Gastroesophageal sphincter (tissue), 4 donors: ENCODE data around the gene ATF3. TPM values are rescaled to one million over a fixed set of nuclear protein-coding genes. Genes with fewer than 3 reads are reported as not detected.

Source experiments
- ATAC-seq: fragments of 150-250 bp; one replicate; pipeline ENCODE4 v1.9.1; 2016; ENCODE audit warnings: mild to moderate bottlenecking, moderate library complexity
- H3K27ac ChIP-seq, 4 donors: fragments of 200-600 bp; sonication (generic) in 3 of 4; 1 replicate in 3 of 4; 2 replicates in 1 of 4; pipeline ENCODE4 v1.5.1; 2016 to 2019
- H3K27me3 ChIP-seq: fragments of 200-600 bp; sonication (generic); one replicate; pipeline ENCODE4 v1.5.1; 2019
- H3K36me3 ChIP-seq, 2 donors: fragments of 200-600 bp; sonication (generic); one replicate each; pipeline ENCODE4 v1.5.1; 2019; ENCODE audit warnings: control low read depth in 1 of 2
- H3K4me1 ChIP-seq, 3 donors: fragments of 200-600 bp; sonication (generic); 1 replicate in 2 of 3; 2 replicates in 1 of 3; pipeline ENCODE4 v1.5.1; 2016 to 2019; ENCODE audit warnings: control low read depth in 2 of 3
- H3K4me3 ChIP-seq, 2 donors: fragments of 200-600 bp; sonication (generic); one replicate each; pipeline ENCODE4 v1.5.1; 2019; ENCODE audit warnings: mild to moderate bottlenecking in 1 of 2, moderate library complexity in 1 of 2
- H3K9me3 ChIP-seq, 3 donors: fragments of 200-600 bp; sonication (generic); one replicate each; pipeline ENCODE4 v1.5.1; 2017 to 2019; ENCODE audit warnings: control low read depth in 2 of 3
- EP300 ChIP-seq: sonication (generic); formaldehyde crosslinking; IDR thresholded peaks from one replicate; pipeline ENCODE4 v1.6.1; 2017; ENCODE audit warnings: antibody characterized with exemption, mild to moderate bottlenecking
- POLR2A ChIP-seq, 2 donors: fragments of 450-650 bp; IDR thresholded peaks; one replicate each; pipeline ENCODE4 v1.6.1; 2017; ENCODE audit warnings: antibody characterized with exemption in 2 of 2, mild to moderate bottlenecking in 2 of 2, moderate library complexity in 1 of 2
- POLR2AphosphoS5 ChIP-seq: sonication (generic); formaldehyde crosslinking; IDR thresholded peaks from one replicate; pipeline ENCODE4 v1.6.1; 2017; ENCODE audit warnings: antibody characterized with exemption
- WGBS, 2 donors: methylation state at CpG; one replicate each; pipeline ENCODE4 v1.1.5; 2018; ENCODE audit warnings: low coverage in 1 of 2; 5-methylcytosine and 5-hydroxymethylcytosine counted together
- total RNA-seq, 4 donors: library from RNA; depleted of rRNA; stranded (reverse); fragments of >200 nt; gene quantifications; one replicate each; pipeline ENCODE4 v1.1.0, GENCODE V29; 2016
- TF ChIP-seq, protein P1 (sequence below), 4 experiments: fragments of 200-600 bp in 2 of 4; fragments of 450-650 bp in 2 of 4; sonication (generic) in 1 of 4; IDR thresholded peaks; one replicate each; pipeline ENCODE4 v1.5.1; 2017 to 2019; ENCODE audit warnings: antibody characterized with exemption in 4 of 4, mild to moderate bottlenecking in 2 of 4, moderate library complexity in 2 of 4

The ATF3 gene
- total RNA-seq, 4 donors from 2014 or later: 4.0 to 17.2 (median 9.4) TPM

DNA sequence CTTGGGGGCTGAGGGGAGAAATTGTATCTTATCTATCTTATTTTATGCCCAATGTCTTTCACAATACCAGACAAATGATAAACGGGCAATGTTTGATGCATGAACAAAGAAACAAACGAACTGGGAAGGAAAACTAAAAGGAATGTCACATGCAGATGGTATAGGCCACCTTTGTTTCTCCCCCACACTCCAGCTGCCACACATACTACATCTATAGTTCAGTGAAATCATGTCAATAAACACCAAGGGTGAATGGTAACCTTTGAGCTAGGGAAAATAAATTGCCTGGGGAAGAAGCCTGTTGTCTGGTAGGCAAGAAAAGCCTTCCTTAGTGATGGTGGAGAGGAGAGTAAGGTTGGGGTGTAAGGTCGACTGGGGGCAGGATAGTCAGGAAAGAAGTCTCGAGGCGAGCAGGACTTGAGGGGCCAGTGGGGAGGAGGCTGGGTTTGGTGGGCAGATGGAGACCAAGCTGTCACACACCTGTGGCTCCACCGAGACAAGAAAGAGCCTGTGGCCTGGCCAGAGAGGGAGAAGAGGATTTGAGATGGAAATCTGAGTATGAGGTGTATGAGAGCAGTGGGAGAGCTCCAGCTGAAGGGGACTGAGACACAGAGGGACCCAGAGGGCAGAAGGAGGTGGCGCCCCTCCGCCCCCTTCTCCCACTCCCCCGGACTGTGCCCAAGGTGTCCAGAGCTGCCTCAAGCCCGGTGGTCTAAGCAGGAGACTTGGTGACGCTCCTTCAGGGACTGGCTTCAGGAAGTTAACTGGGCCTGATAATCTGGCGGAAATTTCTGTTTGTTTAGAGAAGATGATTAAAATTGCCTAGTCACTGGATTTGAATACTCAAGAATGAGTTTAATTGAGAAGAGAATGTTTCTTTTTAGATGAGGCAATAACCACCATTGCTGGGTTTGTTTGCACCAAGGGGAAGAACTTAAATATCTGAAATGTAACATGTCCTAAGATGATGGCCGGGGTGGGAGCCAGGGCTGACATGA, 37.3 kb downstream of the ATF3 start:
- Histone ChIP-seq H3K9me3 (peaks cover 0 to 3% (median 0%) of the 10 kb centered on the region in 3 donors), H3K27me3 (no peaks in the 10 kb centered on the region), H3K4me1 (no peaks in the 10 kb centered on the region), H3K36me3 (no peaks in the 10 kb centered on the region), H3K27ac (no peak overlapping the region), H3K4me3 (no peak overlapping the region)
- no peak for TF ChIP-seq POLR2A (IDR thresholded peaks at IDR 0.05)
- TF ChIP-seq POLR2AphosphoS5: no peak
- no peak for TF ChIP-seq EP300
- TF ChIP-seq, protein P1, sequence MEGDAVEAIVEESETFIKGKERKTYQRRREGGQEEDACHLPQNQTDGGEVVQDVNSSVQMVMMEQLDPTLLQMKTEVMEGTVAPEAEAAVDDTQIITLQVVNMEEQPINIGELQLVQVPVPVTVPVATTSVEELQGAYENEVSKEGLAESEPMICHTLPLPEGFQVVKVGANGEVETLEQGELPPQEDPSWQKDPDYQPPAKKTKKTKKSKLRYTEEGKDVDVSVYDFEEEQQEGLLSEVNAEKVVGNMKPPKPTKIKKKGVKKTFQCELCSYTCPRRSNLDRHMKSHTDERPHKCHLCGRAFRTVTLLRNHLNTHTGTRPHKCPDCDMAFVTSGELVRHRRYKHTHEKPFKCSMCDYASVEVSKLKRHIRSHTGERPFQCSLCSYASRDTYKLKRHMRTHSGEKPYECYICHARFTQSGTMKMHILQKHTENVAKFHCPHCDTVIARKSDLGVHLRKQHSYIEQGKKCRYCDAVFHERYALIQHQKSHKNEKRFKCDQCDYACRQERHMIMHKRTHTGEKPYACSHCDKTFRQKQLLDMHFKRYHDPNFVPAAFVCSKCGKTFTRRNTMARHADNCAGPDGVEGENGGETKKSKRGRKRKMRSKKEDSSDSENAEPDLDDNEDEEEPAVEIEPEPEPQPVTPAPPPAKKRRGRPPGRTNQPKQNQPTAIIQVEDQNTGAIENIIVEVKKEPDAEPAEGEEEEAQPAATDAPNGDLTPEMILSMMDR (IDR thresholded peaks at IDR 0.05): no peak
- 85% methylated on average over 5 to 13 of the region's 13 CpGs for WGBS, 2 donors
- no peak for ATAC-seq

DNA sequence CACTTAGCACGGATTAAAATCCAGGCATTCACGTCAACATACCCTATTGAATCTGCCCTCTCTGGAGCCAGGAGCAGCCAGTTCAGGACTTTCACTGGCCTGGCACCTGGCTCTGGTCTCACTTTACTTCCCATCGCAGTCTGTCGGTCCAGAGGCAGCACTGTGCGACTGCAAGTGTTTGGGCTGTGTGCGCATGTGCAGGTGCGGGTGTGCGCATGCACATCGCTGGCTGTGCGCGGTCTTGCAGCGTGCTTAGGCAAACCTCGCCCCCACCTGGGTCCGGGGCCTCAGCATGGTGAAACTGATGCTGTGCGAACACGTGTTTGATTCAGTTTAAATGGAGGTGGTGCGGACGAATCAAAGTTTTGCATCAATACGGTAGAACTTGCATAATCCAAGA, 38.0 kb downstream of the ATF3 start:
- Histone ChIP-seq H3K27me3 (no peaks in the 10 kb centered on the region), H3K36me3 (no peaks in the 10 kb centered on the region), H3K9me3 (no peaks in the 10 kb centered on the region), H3K4me1 (no peaks in the 10 kb centered on the region), H3K27ac (no peak overlapping the region), H3K4me3 (no peak overlapping the region)
- 73 to 90% methylated on average over 3 to 11 of the region's 19 CpGs for WGBS, 2 donors
- TF ChIP-seq POLR2A (IDR thresholded peaks at IDR 0.05): no peak
- TF ChIP-seq EP300: no peak
- no peak for TF ChIP-seq POLR2AphosphoS5
- TF ChIP-seq, protein P1 (IDR thresholded peaks at IDR 0.05): no peak
- no peak for ATAC-seq

DNA sequence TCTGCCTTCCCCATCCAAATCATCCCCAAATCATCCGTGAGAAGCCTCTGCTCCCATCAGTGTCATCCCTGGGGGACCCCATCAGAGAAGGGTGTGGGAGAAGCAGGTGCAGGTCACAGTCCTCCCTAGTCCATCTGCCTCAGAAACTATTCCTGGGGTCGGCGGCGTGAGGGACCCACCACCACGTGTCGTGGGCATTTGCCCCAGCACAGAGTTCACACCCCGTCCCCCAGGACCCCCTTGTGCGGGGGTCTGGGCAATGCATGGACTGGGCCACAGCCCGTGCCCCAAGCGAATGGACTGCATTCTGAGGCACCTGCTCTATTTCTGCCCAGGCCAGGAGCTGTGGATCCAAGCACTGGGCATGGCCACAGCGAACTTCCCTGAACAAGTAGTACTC, 38.4 kb downstream of the ATF3 start:
- no peaks in the 10 kb centered on the region for H3K9me3 ChIP-seq
- WGBS, 2 donors: 83% methylated on average over 1 of the region's 11 CpGs; no CpG with 5 or more reads in 1 of the 2 donors
- no peaks in the 10 kb centered on the region for H3K36me3 ChIP-seq
- no peak for TF ChIP-seq POLR2A (IDR thresholded peaks at IDR 0.05)
- no peak for TF ChIP-seq POLR2AphosphoS5
- TF ChIP-seq, protein P1 (IDR thresholded peaks at IDR 0.05): no peak
- no peak for TF ChIP-seq EP300
- H3K4me1 ChIP-seq: no peaks in the 10 kb centered on the region
- H3K27ac ChIP-seq: no peak overlapping the region
- no peak overlapping the region for H3K4me3 ChIP-seq
- no peaks in the 10 kb centered on the region for H3K27me3 ChIP-seq
- ATAC-seq: no peak

DNA sequence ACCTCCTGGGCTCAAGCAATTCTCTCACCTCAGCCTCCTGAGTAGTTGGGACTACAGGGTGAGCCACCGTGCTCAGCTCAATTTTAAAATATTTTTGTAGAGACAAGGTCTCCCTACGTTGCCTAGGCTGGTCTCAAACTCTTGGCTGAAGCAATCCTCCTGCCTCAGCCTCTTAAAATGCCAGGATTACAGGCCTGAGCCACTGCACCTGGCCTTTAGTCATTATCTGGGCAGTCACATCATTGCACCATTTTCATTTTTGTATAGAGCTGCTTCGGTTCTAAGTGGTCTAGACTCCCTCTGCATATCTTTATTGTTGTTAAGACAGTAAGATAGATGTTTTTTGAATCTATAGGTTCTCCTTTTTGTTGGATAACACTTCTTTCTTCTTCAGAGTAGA, 39.9 kb downstream of the ATF3 start:
- ATAC-seq: no peak
- H3K27ac ChIP-seq: no peak overlapping the region
- H3K4me1 ChIP-seq: no peaks in the 10 kb centered on the region
- no peak overlapping the region for H3K4me3 ChIP-seq
- H3K36me3 ChIP-seq: no peaks in the 10 kb centered on the region
- no peaks in the 10 kb centered on the region for H3K9me3 ChIP-seq
- TF ChIP-seq, protein P1 (IDR thresholded peaks at IDR 0.05): no peak
- TF ChIP-seq EP300 (no peak), POLR2A (IDR thresholded peaks at IDR 0.05) (no peak), POLR2AphosphoS5 (no peak)
- H3K27me3 ChIP-seq: no peaks in the 10 kb centered on the region
- WGBS, 2 donors: 58% methylated on average over 3 of the region's 3 CpGs; no CpG with 5 or more reads in 1 of the 2 donors

DNA sequence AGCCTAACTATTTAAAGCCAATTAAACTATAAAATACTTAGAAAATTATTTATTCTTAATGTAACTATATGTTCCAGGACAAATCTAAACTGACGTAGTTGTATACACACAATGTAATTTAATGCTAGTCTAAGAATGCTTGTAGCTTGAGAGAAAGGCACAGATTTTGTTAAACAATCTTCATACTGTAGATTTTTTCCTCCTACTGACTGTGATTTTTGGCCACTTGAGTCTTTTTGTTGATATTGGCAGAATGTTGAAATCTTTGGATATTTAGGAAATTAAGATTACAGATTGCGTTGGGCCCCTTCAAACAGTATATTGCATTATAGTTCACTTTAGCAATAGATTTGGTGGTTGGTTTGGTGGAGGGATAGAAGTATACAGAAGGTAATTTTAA, 40.5 kb downstream of the ATF3 start:
- Histone ChIP-seq H3K36me3 (no peaks in the 10 kb centered on the region), H3K4me3 (no peak overlapping the region), H3K4me1 (no peaks in the 10 kb centered on the region), H3K27me3 (no peaks in the 10 kb centered on the region), H3K9me3 (no peaks in the 10 kb centered on the region), H3K27ac (no peak overlapping the region)
- 82% methylated on average over 2 of the region's 2 CpGs for WGBS, 2 donors
- TF ChIP-seq POLR2A (IDR thresholded peaks at IDR 0.05) (no peak), POLR2AphosphoS5 (no peak), EP300 (no peak)
- TF ChIP-seq, protein P1 (IDR thresholded peaks at IDR 0.05): no peak
- ATAC-seq: no peak
